NCI-H1105 treated with DMSO at 0.1 percent for 48 hours (cell line): ENCODE results near the gene F8A2.
"Not testable (repeated sequence)": the region's sequence is repeated elsewhere in the genome, so short reads cannot be mapped to it uniquely, and the experiment has no call there.

ENCODE experiments used
- DNase-seq: peaks from one replicate; lab custom pipeline; 2025; lab: John Stamatoyannopoulos, UW

Gene F8A2

DNA sequence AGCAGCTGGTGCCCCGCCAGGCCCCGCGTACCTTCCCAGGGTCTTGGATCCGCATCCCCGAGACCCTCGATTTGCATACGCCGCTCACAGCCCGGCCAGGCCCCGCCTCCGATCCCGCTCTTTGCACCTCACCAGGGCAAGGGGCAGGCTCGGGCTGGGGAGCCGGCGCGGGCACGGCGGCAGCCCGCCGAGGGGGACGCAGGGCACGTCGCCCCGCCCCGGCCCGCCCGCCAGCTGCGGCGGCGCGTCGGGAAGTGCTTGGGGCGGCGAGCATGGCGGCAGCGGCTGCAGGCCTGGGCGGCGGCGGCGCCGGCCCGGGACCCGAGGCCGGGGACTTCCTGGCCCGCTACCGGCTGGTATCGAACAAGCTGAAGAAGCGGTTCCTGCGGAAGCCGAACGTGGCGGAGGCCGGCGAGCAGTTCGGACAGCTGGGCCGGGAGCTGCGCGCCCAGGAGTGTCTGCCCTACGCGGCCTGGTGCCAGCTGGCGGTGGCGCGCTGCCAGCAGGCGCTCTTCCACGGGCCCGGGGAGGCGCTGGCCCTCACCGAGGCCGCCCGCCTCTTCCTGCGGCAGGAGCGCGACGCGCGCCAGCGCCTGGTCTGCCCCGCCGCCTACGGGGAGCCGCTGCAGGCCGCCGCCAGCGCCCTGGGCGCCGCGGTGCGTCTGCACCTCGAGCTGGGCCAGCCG is at the start of gene F8A2:
Gene F8A2 (plus strand): TSS at position 253 of the 686 bp plus-strand sequence. CDS start 20 bp downstream, at position 273.
- not testable (repeated sequence) for DNase-seq

DNA sequence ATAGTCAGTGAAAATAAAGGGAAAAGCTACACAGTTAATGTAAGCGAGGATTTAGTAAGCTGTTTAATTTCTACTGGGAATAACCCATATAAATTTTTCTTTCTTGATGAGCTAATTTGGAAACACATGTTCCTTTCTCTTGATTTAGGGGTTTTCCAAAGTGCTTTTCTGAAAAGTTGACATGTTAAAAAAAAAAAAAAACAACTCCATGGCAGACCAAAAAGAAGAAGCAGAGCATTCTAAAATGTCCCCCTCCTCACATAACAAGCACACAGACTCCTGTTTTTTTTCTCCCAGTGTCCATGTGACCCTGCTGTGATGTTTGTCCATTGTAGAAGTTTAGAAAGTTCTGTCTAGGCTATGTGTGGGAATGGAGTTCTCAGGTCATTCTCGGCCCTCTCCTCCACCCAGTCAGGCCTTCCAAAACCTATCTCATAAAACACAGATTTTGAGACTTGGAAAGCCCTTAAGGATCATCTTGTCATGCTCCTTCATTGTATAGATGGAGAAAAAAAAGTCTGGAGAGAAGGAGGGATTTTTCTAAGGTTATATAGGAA is 48.3 kb upstream of the F8A2 start:
- no peak for DNase-seq

- DNase-seq = peak; percentile 68
These were observed 47.2 kb upstream of the F8A2 start, which contains the start of gene CLIC2 for GRCh38 chrX:155334486-155335336. CLIC2 (minus strand) TSS chrX:155334614; CDS start chrX:155334427, 187 bp downstream.

GRCh38 chrX:155335337-155335712 is 46.6 kb upstream of the F8A2 start:
- DNase-seq = not testable (repeated sequence)

DNA sequence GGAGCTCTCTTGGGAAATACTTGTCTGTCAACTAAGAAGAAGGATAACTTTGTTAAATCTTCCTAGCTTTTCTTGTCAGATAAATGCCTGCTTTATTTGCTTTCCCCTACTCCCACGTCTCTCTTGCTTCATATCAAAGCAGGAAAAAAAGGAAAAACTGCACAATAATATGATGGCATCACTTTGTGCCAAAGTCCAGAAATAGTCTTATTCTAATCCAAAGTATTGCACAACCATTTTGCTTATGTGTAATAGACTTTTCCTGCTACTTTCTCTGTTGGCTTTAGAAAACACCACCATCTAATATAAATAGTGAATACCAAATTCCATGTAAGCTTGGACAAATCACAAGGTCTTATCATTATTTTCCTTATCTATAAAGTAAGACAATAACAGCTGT is 36.2 kb upstream of the F8A2 start:
- not testable (repeated sequence) for DNase-seq

- DNase-seq = not testable (repeated sequence)
These were observed 32.4 kb upstream of the F8A2 start for GRCh38 chrX:155349448-155349847.

- not testable (repeated sequence) for DNase-seq
These were observed 18.2 kb upstream of the F8A2 start for GRCh38 chrX:155363712-155364111.

DNA sequence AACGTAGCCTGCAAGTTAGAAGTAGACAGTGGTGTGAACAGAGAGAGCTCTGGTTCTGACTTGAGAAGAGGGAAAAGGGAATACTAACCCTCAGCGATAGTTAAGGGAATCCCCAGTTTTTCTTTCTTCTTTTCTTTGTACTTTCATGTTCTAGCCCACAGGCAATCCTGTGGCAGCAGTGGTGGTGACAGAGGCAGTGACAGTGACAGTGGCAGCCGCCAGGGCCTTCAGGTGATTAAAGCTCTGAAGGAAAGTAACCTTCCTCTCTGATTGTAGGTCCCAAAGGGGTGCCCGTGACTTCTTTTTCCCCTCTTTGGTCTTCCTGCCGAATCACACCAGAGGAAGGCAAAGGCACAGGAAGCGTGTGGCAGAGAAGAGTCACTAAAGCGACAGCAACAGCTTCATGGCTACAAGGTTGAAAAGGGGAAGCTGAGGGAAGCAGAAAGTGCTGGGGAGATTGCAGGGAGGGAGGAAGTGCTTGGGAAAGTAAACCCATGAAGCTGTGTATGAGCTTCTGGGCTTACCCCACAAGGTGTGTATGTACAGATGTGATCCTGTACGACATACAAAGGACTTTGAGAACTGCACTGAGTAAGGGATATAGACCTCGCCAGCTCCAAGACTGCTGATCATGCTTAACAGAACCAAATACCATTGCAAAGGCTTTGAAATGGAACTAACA is 8.0 kb upstream of the F8A2 start:
- DNase-seq = not testable (repeated sequence)

DNA sequence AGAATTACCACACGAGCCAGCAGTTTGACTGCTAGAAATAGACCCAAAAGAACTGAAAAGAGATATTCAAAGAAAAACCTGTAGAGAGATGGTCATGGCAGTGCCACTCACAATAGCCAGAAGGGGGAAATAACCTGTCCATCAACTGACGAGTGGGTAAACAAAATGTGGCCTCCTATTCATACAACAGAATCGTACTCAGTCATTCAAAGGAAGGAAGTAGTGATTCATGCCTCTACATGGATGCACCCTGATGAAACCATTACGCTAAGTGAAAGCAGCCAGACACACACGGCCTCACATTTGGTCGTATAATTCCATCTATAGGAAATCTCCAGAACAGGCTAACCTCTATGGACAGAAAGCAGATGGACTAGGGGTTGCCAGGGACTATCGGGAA is 2.1 kb upstream of the F8A2 start:
- DNase-seq = not testable (repeated sequence)

GRCh38 chrX:155382529-155382967 is 653 bp downstream of the F8A2 start:
- DNase-seq = not testable (repeated sequence)

GRCh38 chrX:155389634-155390033 is 7.7 kb downstream of the F8A2 start:
- DNase-seq = no peak

GRCh38 chrX:155394747-155395276 is 12.9 kb downstream of the F8A2 start:
- not testable (repeated sequence) for DNase-seq

DNA sequence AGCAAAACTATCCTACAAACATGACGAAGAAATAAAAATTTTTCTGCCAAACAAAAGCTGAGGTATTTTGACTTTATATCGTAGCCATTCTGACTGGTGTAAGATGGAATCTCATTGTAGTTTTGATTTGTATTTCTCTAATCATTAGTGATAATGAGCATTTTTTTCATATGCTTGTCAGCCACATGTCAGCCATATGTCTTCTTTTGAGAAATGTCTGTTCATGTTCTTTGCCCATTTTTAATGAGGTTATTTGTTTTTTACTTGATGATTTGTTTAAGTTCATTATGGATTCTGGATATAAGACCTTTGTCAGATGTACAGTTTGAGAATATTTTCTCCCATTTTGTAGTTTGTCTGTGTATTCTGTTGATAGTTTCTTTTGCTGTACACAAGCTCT is 24.5 kb downstream of the F8A2 start:
- no peak for DNase-seq

- DNase-seq = no peak
These were observed 35.9 kb downstream of the F8A2 start for GRCh38 chrX:155417769-155418168.
